SK-N-SH (cell line): Measurements from ENCODE around the gene FRMPD1. TPM values are rescaled to one million over a fixed set of nuclear protein-coding genes. Genes with fewer than 3 reads are reported as not detected.

Experiments
- CTCF ChIA-PET: fragments of 300-600, 350-600 bp; formaldehyde crosslinking; extraction: SDS; loops from one replicate; lab custom pipeline; 2021; lab: Yijun Ruan, JAX
- POLR2A ChIA-PET: fragments of 350-600 bp; sonication (Branson Sonifier 250); formaldehyde crosslinking; extraction: SDS; loops from one replicate; lab custom pipeline; 2020; ENCODE audit warnings: antibody characterized with exemption, inconsistent platforms; lab: Yijun Ruan, JAX
- DNase-seq: peaks from one replicate; pipeline ENCODE4 v3.0.0; 2012
- H2AFZ ChIP-seq: fragments of 200-600 bp; sonication (generic); 2 replicates; pipeline ENCODE4 v1.8.1; 2016; ENCODE audit warnings: antibody characterized with exemption, mild to moderate bottlenecking, low read depth
- H3F3A ChIP-seq: fragments of 200-600 bp; sonication (generic); replicated peaks from 2 replicates; pipeline ENCODE3; 2016; ENCODE audit warnings: antibody characterized with exemption, mild to moderate bottlenecking; ENCODE audit not compliant: insufficient read depth
- H3K27ac ChIP-seq, 2 experiments: fragments of 200-500 bp in 1 of 2; fragments of 200-600 bp in 1 of 2; sonication (Bioruptor generic) in 1 of 2; sonication (generic), shearing (Covaris generic) in 1 of 2; 2 replicates each; pipeline versions ENCODE4 v1.5.1 to v1.6.1; 2014 to 2016; ENCODE audit warnings: low read depth in 2 of 2, inconsistent platforms in 1 of 2, low read length in 1 of 2, mild to moderate bottlenecking in 1 of 2, mixed read lengths in 1 of 2
- H3K27me3 ChIP-seq: fragments of 200-600 bp; sonication (generic), shearing (Covaris generic); 2 replicates; pipeline ENCODE4 v1.6.1; 2016; ENCODE audit warnings: mixed run types; ENCODE audit not compliant: insufficient read depth
- H3K36me3 ChIP-seq, 2 experiments: fragments of 200-500 bp in 1 of 2; fragments of 200-600 bp in 1 of 2; sonication (Bioruptor generic) in 1 of 2; sonication (generic) in 1 of 2; replicated peaks in 1 of 2; 2 replicates each; pipeline versions ENCODE3 to v1.5.1; 2014 to 2016; ENCODE audit warnings: low read length in 1 of 2, mild to moderate bottlenecking in 1 of 2; ENCODE audit not compliant: insufficient read depth in 2 of 2, control insufficient read depth in 1 of 2
- H3K4me1 ChIP-seq, 2 experiments: fragments of 200-500 bp in 1 of 2; fragments of 200-600 bp in 1 of 2; sonication (Bioruptor generic) in 1 of 2; sonication (generic), shearing (Covaris generic) in 1 of 2; 2 replicates each; pipeline versions ENCODE4 v1.5.1 to v1.6.1; 2014 to 2016; ENCODE audit warnings: low read depth in 1 of 2, low read length in 1 of 2, mixed run types in 1 of 2; ENCODE audit not compliant: insufficient read depth in 2 of 2, control insufficient read depth in 1 of 2
- H3K4me2 ChIP-seq: fragments of 200-600 bp; sonication (generic), shearing (Covaris generic); 2 replicates; pipeline ENCODE4 v1.6.1; 2017; ENCODE audit warnings: mixed run types
- H3K4me3 ChIP-seq, 2 experiments: fragments of 200-500 bp in 1 of 2; fragments of 200-600 bp in 1 of 2; sonication (Bioruptor generic) in 1 of 2; sonication (generic), shearing (Covaris generic) in 1 of 2; 2 replicates each; pipeline versions ENCODE4 v1.5.1 to v1.8.1; 2014 to 2016; ENCODE audit warnings: low read depth in 2 of 2, inconsistent platforms in 1 of 2, low read length in 1 of 2, mild to moderate bottlenecking in 1 of 2, mixed read lengths in 1 of 2, moderate library complexity in 1 of 2
- H3K79me2 ChIP-seq: fragments of 200-600 bp; sonication (generic); 2 replicates; pipeline ENCODE4 v1.8.1; 2017; ENCODE audit warnings: mild to moderate bottlenecking; ENCODE audit not compliant: insufficient read depth
- H3K9ac ChIP-seq: fragments of 200-600 bp; sonication (generic); 2 replicates; pipeline ENCODE4 v1.6.1; 2017; ENCODE audit warnings: mixed run types
- H3K9me2 ChIP-seq: fragments of 200-600 bp; sonication (generic); 2 replicates; pipeline ENCODE4 v1.6.1; 2017; ENCODE audit warnings: mixed run types
- H3K9me3 ChIP-seq: fragments of 200-600 bp; sonication (generic); 2 replicates; pipeline ENCODE4 v1.6.1; 2017; ENCODE audit warnings: mixed run types, mild to moderate bottlenecking, moderate library complexity
- H4K20me1 ChIP-seq: fragments of 200-600 bp; sonication (generic); 2 replicates; pipeline ENCODE4 v1.6.1; 2017; ENCODE audit warnings: mild to moderate bottlenecking, mixed run types; ENCODE audit not compliant: insufficient read depth
- CHD2 ChIP-seq: fragments of 150-350 bp; IDR thresholded peaks from 2 replicates; pipeline ENCODE4 v1.6.1; 2018; ENCODE audit warnings: low read length; ENCODE audit not compliant: partially characterized antibody
- ELF1 ChIP-seq: IDR thresholded peaks from 2 replicates; pipeline ENCODE4 v1.4.0; 2012
- EP300 ChIP-seq, 2 experiments: IDR thresholded peaks; 2 replicates each; pipeline versions ENCODE4 v1.4.0 to v1.6.1; 2012; ENCODE audit warnings: borderline replicate concordance in 1 of 2, low read depth in 1 of 2, low read length in 1 of 2
- FOSL2 ChIP-seq: IDR thresholded peaks from 2 replicates; pipeline ENCODE4 v1.4.0; 2012; ENCODE audit warnings: low read depth, mild to moderate bottlenecking, moderate library complexity, borderline replicate concordance
- FOXM1 ChIP-seq: IDR thresholded peaks from 2 replicates; pipeline ENCODE4 v1.4.0; 2012; ENCODE audit warnings: low read depth, mild to moderate bottlenecking
- GATA2 ChIP-seq: sonication (generic); formaldehyde crosslinking; IDR thresholded peaks from 2 replicates; pipeline ENCODE4 v1.5.0; 2020; ENCODE audit warnings: mild to moderate bottlenecking, missing genetic modification reagents
- MEF2A ChIP-seq: IDR thresholded peaks from 2 replicates; pipeline ENCODE4 v1.4.0; 2012; ENCODE audit warnings: low read depth, borderline replicate concordance
- NFIC ChIP-seq: IDR thresholded peaks from 2 replicates; pipeline ENCODE4 v1.4.0; 2012; ENCODE audit warnings: borderline replicate concordance
- NRF1 ChIP-seq: IDR thresholded peaks from 2 replicates; pipeline ENCODE4 v1.6.1; 2012; ENCODE audit warnings: low read depth, mild to moderate bottlenecking, low read length
- POLR2AphosphoS5 ChIP-seq: IDR thresholded peaks from 2 replicates; pipeline ENCODE4 v1.6.1; 2012; ENCODE audit warnings: low read depth, low read length
- RFX5 ChIP-seq: IDR thresholded peaks from 2 replicates; pipeline ENCODE4 v1.6.1; 2012; ENCODE audit warnings: mild to moderate bottlenecking, improper control_type of control experiment, low read length
- SMC3 ChIP-seq: IDR thresholded peaks from 2 replicates; pipeline ENCODE4 v1.6.1; 2012; ENCODE audit warnings: low read depth, low read length, improper control_type of control experiment
- TAF1 ChIP-seq: IDR thresholded peaks from 2 replicates; pipeline ENCODE4 v1.6.1; 2012; ENCODE audit warnings: low read depth, mild to moderate bottlenecking, low read length, moderate library complexity, borderline replicate concordance
- TCF12 ChIP-seq: IDR thresholded peaks from 2 replicates; pipeline ENCODE4 v1.4.0; 2012
- TEAD4 ChIP-seq: IDR thresholded peaks from 2 replicates; pipeline ENCODE4 v1.4.0; 2012; ENCODE audit warnings: mild to moderate bottlenecking, borderline replicate concordance; ENCODE audit not compliant: insufficient read depth
- YY1 ChIP-seq: IDR thresholded peaks from 2 replicates; pipeline ENCODE4 v1.4.0; 2012; ENCODE audit warnings: low read depth, mild to moderate bottlenecking
- WGBS: methylation state at CpG from one replicate; pipeline ENCODE4 v1.1.6; 2017; ENCODE audit warnings: low lambda C conversion rate; 5-methylcytosine and 5-hydroxymethylcytosine counted together
- polyA plus RNA-seq, 3 experiments: library from polyadenylated mRNA; depleted of rRNA; stranded (reverse); fragments of >200 nt; gene quantifications; 2 replicates each; pipeline ENCODE4 v1.2.3, GENCODE V29; 2012
- TF ChIP-seq, protein P1 (sequence below): fragments of 200-600 bp; sonication (generic); IDR thresholded peaks from 2 replicates; pipeline ENCODE4 v1.6.1; 2017; ENCODE audit warnings: antibody characterized with exemption, mild to moderate bottlenecking, moderate library complexity
- TF ChIP-seq, protein P2 (sequence below): IDR thresholded peaks from 2 replicates; pipeline ENCODE4 v1.6.1; 2012; ENCODE audit warnings: mild to moderate bottlenecking, low read depth, low read length, moderate library complexity

FRMPD1 gene
- polyA plus RNA-seq, 1 of the 3 experiments (the other 2 are of a cell fraction), result not detected

DNA sequence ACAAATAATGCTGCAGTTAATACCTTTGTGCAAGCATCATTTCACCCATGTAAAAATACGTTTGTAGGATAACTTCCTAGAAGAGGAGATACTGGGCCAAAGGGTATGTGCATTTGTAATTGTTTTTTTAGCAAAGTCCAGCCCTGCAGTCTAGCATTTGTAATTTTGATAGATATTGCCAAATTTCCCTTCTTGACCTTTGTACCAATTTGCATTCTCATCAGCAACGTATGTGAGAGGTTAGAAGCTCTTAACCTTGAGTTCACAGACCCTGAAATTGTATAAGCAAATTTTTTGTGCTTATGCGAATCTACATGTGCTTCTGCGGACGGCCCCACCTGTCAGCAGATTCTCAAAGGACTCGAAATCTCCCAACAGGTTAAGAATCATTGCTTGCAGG is 39.7 kb upstream of the FRMPD1 start:
- ChIA-PET POLR2A (no interaction called here), CTCF (interaction anchor here (1.2 kb wide), 1 partner anchor 17 kb away, joined by 3 read pairs; no protein-coding TSS in a partner anchor)
- Histone ChIP-seq H3K4me3 (no peak overlapping the region), H3K9ac (no peak overlapping the region), H3K27me3 (no peaks in the 10 kb centered on the region; the same call in 1 of the 2 replicates), H3K27ac (no peak overlapping the region), H3K9me2 (no peaks in the 10 kb centered on the region), H3K79me2 (no peaks in the 10 kb centered on the region), H3K4me2 (no peak overlapping the region), H2AFZ (no peak overlapping the region), H3K9me3 (no peaks in the 10 kb centered on the region), H3K36me3 (no peaks in the 10 kb centered on the region), H3F3A (no peaks in the 10 kb centered on the region), H4K20me1 (no peaks in the 10 kb centered on the region), H3K4me1 (no peaks in the 10 kb centered on the region)
- 42% methylated on average over 6 of the region's 6 CpGs for whole genome bisulfite sequencing
- TF ChIP-seq MEF2A, result no peak
- no peak for TF ChIP-seq TAF1
- TF ChIP-seq ELF1, result no peak
- no peak for TF ChIP-seq TEAD4
- TF ChIP-seq, protein P1, sequence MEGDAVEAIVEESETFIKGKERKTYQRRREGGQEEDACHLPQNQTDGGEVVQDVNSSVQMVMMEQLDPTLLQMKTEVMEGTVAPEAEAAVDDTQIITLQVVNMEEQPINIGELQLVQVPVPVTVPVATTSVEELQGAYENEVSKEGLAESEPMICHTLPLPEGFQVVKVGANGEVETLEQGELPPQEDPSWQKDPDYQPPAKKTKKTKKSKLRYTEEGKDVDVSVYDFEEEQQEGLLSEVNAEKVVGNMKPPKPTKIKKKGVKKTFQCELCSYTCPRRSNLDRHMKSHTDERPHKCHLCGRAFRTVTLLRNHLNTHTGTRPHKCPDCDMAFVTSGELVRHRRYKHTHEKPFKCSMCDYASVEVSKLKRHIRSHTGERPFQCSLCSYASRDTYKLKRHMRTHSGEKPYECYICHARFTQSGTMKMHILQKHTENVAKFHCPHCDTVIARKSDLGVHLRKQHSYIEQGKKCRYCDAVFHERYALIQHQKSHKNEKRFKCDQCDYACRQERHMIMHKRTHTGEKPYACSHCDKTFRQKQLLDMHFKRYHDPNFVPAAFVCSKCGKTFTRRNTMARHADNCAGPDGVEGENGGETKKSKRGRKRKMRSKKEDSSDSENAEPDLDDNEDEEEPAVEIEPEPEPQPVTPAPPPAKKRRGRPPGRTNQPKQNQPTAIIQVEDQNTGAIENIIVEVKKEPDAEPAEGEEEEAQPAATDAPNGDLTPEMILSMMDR, result no peak
- TF ChIP-seq, protein P2, sequence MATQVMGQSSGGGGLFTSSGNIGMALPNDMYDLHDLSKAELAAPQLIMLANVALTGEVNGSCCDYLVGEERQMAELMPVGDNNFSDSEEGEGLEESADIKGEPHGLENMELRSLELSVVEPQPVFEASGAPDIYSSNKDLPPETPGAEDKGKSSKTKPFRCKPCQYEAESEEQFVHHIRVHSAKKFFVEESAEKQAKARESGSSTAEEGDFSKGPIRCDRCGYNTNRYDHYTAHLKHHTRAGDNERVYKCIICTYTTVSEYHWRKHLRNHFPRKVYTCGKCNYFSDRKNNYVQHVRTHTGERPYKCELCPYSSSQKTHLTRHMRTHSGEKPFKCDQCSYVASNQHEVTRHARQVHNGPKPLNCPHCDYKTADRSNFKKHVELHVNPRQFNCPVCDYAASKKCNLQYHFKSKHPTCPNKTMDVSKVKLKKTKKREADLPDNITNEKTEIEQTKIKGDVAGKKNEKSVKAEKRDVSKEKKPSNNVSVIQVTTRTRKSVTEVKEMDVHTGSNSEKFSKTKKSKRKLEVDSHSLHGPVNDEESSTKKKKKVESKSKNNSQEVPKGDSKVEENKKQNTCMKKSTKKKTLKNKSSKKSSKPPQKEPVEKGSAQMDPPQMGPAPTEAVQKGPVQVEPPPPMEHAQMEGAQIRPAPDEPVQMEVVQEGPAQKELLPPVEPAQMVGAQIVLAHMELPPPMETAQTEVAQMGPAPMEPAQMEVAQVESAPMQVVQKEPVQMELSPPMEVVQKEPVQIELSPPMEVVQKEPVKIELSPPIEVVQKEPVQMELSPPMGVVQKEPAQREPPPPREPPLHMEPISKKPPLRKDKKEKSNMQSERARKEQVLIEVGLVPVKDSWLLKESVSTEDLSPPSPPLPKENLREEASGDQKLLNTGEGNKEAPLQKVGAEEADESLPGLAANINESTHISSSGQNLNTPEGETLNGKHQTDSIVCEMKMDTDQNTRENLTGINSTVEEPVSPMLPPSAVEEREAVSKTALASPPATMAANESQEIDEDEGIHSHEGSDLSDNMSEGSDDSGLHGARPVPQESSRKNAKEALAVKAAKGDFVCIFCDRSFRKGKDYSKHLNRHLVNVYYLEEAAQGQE, result no peak
- TF ChIP-seq FOXM1, result no peak
- no peak for TF ChIP-seq EP300 (IDR thresholded peaks at IDR 0.05; ENCODE audit: borderline replicate concordance in 1 of 2, low read depth in 1 of 2, low read length in 1 of 2)
- no peak for TF ChIP-seq POLR2AphosphoS5
- TF ChIP-seq CHD2, result no peak
- TF ChIP-seq RFX5, result no peak
- no peak for TF ChIP-seq FOSL2
- no peak for TF ChIP-seq SMC3
- no peak for DNase-seq

DNA sequence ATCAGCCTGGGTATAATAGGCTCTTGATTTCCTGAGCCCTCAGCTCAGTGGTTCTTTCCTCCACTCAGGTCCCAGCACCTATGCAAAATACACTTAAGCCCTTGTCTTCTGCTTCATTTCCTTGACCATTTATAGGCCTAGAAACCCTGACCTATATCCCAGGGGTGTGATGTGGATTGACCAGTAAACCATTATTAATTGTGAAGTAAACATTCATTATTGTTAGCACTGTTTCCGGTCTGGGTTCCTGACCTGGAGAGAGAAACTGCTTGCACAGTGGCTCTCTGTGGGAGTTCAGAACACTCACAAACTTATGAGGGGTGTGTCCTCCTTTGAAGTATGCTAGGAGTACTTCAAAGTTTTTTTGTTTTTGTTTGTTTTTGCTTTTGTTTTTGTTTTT is 38.8 kb upstream of the FRMPD1 start:
- WGBS, result 79% methylated on average over 1 of the region's 1 CpG
- POLR2A ChIA-PET, result no interaction called here

More for the DNA sequence above, 38.8 kb upstream of the FRMPD1 start:
- no peak for DNase-seq
- Histone ChIP-seq H3K4me1 (no peaks in the 10 kb centered on the region), H4K20me1 (no peaks in the 10 kb centered on the region), H3K36me3 (no peaks in the 10 kb centered on the region), H3F3A (no peaks in the 10 kb centered on the region), H3K9ac (no peak overlapping the region), H3K27ac (no peak overlapping the region), H3K4me3 (no peak overlapping the region)
- CTCF ChIA-PET, result no interaction called here
- no peak for TF ChIP-seq NFIC
- TF ChIP-seq FOXM1, result no peak
- no peak for TF ChIP-seq GATA2 (CRISPR knock-in tag)
- no peak for TF ChIP-seq YY1
- TF ChIP-seq TCF12, result no peak
- TF ChIP-seq, protein P2, result no peak
- no peak for TF ChIP-seq NRF1
- TF ChIP-seq, all 33 proteins: peak for 0
- Histone ChIP-seq H3K27me3 (no peaks in the 10 kb centered on the region; the same call in 1 of the 2 replicates), H3K4me2 (no peak overlapping the region), H3K79me2 (no peaks in the 10 kb centered on the region), H3K9me3 (no peaks in the 10 kb centered on the region), H3K9me2 (no peaks in the 10 kb centered on the region), H2AFZ (no peak overlapping the region)
